H1 (cell line): ENCODE data around the gene TFB1M. TPM values are rescaled to one million over a fixed set of nuclear protein-coding genes. Genes with fewer than 3 reads are reported as not detected.

Source experiments
- polyA plus RNA-seq, 7 experiments: library from polyadenylated mRNA; depleted of rRNA in 3 of 7; stranded (reverse) in 5 of 7; unstranded in 2 of 7; fragments of >200 nt in 5 of 7; fragments of 200-250 nt in 2 of 7; gene quantifications; 1 replicate in 5 of 7; 2 replicates in 1 of 7; 4 replicates in 1 of 7; pipeline versions ENCODE4 v1.2.1 to v1.2.3, GENCODE V29; 2011 to 2013; ENCODE audit warnings: missing spikeins in 2 of 7, mixed read lengths in 2 of 7
- total RNA-seq: library from RNA; stranded (reverse); fragmentation: NEBNext Ultra II Directional; extraction: Animal tissue kit (Norgen Biotek cat#: 25700); gene quantifications from 2 replicates; pipeline ENCODE4 v1.2.1, GENCODE V29; 2021
- TF ChIP-seq, protein P1 (sequence below): fragments of 300-600 bp; sonication (generic); IDR thresholded peaks from 2 replicates; pipeline ENCODE4 v1.7.1; 2012; ENCODE audit warnings: low read length, moderate library complexity, mild to moderate bottlenecking, inconsistent platforms; ENCODE audit not compliant: insufficient replicate concordance
- TF ChIP-seq, protein P2 (sequence below), 3 experiments: IDR thresholded peaks; 1 replicate in 2 of 3; 2 replicates in 1 of 3; pipeline versions ENCODE4 v1.5.1 to v1.6.1; 2011; ENCODE audit warnings: low read length in 3 of 3, mild to moderate bottlenecking in 3 of 3, inconsistent platforms in 2 of 3, low read depth in 1 of 3, moderate library complexity in 1 of 3; ENCODE audit not compliant: insufficient read depth in 1 of 3; ENCODE audit errors: control extremely low read depth in 1 of 3

TFB1M gene
- total and polyA plus RNA-seq, 2 of the 8 experiments (the other 6 are each of a cell fraction or from before 2014, with no cell fraction given) = 28.2 to 49.4 TPM

DNA sequence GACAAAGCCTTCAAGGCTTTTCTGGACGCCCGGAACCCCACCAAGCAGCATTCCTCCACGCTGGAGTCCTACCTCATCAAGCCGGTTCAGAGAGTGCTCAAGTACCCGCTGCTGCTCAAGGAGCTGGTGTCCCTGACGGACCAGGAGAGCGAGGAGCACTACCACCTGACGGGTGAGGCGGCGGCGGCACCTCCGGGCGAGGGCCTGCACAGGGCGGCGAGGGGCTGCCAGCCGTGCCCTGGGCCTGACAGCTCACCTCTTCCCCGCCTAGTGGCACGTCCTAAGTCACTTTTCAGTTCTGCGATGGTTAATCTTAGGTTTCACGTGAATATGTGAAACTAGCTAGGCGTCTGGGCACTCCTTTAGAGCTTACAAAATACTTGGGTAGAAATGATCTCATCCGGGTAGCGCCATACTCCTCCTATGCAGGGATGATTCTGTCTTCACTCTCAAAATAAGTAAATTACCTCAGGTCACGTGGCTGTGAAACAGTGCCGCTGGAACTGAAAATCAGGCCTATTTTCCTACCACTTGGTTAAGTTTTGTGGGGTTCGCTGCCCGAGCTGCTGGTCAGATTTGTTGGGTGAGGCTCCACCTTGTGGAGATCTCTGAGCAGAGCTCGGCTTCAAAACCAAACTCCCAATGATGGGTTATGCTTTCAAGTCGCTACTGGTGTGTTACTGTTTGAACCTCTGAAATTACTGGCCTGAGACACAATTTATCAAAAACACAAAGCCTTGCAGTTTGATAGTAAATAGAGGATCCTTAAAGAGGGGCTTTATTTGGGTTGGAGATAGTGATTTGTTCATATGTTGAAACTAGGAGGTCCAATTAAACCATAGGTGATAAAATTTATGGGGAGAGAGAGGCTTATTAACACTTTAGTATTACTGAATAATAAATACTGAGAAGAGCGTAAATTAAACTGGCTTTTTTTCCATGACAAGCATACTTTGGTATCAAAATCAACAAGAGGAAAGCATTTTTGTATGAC, 66.0 kb downstream of the TFB1M start (continued):
- TF ChIP-seq, protein P1, sequence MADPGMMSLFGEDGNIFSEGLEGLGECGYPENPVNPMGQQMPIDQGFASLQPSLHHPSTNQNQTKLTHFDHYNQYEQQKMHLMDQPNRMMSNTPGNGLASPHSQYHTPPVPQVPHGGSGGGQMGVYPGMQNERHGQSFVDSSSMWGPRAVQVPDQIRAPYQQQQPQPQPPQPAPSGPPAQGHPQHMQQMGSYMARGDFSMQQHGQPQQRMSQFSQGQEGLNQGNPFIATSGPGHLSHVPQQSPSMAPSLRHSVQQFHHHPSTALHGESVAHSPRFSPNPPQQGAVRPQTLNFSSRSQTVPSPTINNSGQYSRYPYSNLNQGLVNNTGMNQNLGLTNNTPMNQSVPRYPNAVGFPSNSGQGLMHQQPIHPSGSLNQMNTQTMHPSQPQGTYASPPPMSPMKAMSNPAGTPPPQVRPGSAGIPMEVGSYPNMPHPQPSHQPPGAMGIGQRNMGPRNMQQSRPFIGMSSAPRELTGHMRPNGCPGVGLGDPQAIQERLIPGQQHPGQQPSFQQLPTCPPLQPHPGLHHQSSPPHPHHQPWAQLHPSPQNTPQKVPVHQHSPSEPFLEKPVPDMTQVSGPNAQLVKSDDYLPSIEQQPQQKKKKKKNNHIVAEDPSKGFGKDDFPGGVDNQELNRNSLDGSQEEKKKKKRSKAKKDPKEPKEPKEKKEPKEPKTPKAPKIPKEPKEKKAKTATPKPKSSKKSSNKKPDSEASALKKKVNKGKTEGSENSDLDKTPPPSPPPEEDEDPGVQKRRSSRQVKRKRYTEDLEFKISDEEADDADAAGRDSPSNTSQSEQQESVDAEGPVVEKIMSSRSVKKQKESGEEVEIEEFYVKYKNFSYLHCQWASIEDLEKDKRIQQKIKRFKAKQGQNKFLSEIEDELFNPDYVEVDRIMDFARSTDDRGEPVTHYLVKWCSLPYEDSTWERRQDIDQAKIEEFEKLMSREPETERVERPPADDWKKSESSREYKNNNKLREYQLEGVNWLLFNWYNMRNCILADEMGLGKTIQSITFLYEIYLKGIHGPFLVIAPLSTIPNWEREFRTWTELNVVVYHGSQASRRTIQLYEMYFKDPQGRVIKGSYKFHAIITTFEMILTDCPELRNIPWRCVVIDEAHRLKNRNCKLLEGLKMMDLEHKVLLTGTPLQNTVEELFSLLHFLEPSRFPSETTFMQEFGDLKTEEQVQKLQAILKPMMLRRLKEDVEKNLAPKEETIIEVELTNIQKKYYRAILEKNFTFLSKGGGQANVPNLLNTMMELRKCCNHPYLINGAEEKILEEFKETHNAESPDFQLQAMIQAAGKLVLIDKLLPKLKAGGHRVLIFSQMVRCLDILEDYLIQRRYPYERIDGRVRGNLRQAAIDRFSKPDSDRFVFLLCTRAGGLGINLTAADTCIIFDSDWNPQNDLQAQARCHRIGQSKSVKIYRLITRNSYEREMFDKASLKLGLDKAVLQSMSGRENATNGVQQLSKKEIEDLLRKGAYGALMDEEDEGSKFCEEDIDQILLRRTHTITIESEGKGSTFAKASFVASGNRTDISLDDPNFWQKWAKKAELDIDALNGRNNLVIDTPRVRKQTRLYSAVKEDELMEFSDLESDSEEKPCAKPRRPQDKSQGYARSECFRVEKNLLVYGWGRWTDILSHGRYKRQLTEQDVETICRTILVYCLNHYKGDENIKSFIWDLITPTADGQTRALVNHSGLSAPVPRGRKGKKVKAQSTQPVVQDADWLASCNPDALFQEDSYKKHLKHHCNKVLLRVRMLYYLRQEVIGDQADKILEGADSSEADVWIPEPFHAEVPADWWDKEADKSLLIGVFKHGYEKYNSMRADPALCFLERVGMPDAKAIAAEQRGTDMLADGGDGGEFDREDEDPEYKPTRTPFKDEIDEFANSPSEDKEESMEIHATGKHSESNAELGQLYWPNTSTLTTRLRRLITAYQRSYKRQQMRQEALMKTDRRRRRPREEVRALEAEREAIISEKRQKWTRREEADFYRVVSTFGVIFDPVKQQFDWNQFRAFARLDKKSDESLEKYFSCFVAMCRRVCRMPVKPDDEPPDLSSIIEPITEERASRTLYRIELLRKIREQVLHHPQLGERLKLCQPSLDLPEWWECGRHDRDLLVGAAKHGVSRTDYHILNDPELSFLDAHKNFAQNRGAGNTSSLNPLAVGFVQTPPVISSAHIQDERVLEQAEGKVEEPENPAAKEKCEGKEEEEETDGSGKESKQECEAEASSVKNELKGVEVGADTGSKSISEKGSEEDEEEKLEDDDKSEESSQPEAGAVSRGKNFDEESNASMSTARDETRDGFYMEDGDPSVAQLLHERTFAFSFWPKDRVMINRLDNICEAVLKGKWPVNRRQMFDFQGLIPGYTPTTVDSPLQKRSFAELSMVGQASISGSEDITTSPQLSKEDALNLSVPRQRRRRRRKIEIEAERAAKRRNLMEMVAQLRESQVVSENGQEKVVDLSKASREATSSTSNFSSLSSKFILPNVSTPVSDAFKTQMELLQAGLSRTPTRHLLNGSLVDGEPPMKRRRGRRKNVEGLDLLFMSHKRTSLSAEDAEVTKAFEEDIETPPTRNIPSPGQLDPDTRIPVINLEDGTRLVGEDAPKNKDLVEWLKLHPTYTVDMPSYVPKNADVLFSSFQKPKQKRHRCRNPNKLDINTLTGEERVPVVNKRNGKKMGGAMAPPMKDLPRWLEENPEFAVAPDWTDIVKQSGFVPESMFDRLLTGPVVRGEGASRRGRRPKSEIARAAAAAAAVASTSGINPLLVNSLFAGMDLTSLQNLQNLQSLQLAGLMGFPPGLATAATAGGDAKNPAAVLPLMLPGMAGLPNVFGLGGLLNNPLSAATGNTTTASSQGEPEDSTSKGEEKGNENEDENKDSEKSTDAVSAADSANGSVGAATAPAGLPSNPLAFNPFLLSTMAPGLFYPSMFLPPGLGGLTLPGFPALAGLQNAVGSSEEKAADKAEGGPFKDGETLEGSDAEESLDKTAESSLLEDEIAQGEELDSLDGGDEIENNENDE = no peak
- TF ChIP-seq, protein P2, sequence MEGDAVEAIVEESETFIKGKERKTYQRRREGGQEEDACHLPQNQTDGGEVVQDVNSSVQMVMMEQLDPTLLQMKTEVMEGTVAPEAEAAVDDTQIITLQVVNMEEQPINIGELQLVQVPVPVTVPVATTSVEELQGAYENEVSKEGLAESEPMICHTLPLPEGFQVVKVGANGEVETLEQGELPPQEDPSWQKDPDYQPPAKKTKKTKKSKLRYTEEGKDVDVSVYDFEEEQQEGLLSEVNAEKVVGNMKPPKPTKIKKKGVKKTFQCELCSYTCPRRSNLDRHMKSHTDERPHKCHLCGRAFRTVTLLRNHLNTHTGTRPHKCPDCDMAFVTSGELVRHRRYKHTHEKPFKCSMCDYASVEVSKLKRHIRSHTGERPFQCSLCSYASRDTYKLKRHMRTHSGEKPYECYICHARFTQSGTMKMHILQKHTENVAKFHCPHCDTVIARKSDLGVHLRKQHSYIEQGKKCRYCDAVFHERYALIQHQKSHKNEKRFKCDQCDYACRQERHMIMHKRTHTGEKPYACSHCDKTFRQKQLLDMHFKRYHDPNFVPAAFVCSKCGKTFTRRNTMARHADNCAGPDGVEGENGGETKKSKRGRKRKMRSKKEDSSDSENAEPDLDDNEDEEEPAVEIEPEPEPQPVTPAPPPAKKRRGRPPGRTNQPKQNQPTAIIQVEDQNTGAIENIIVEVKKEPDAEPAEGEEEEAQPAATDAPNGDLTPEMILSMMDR (IDR thresholded peaks at IDR 0.05; ENCODE audit: control extremely low read depth in 1 of 3, insufficient read depth in 1 of 3, low read depth in 1 of 3, low read length in 3 of 3) = peak; percentile 71 to 91 (median 82)
- TF ChIP-seq, all 59 proteins: peak for 6
